H9 (cell line): ENCODE results near the gene ZNF564. TPM values are rescaled to one million over a fixed set of nuclear protein-coding genes. Genes with fewer than 3 reads are reported as not detected.
A peak's percentile ranks its signal among the peaks of the same experiment; 100 is the strongest.

Experiments
- DNase-seq: peaks from one replicate; pipeline ENCODE4 v3.0.0-alpha.2; 2017
- H2AFZ ChIP-seq: one replicate; pipeline ENCODE4 v1.6.1; 2013; ENCODE audit warnings: mild to moderate bottlenecking, low read length, control low read depth, moderate library complexity
- H2AK5ac ChIP-seq: 2 replicates; pipeline ENCODE4 v1.6.1; 2013; ENCODE audit warnings: low read length, control low read depth, mixed read lengths; ENCODE audit not compliant: insufficient read length
- H2BK120ac ChIP-seq: one replicate; pipeline ENCODE4 v1.6.1; 2013; ENCODE audit warnings: low read depth, mild to moderate bottlenecking, low read length, control low read depth, inconsistent platforms; ENCODE audit not compliant: poor library complexity, severe bottlenecking
- H2BK12ac ChIP-seq: 2 replicates; pipeline ENCODE4 v1.6.1; 2013; ENCODE audit warnings: low read length, control low read depth, mixed read lengths, low read depth; ENCODE audit not compliant: insufficient read length
- H2BK15ac ChIP-seq: 2 replicates; pipeline ENCODE4 v1.6.1; 2013; ENCODE audit warnings: low read depth, low read length, control low read depth
- H2BK20ac ChIP-seq: one replicate; pipeline ENCODE4 v1.6.1; 2013; ENCODE audit warnings: low read depth, mild to moderate bottlenecking, low read length, control low read depth, inconsistent platforms; ENCODE audit not compliant: poor library complexity, severe bottlenecking
- H2BK5ac ChIP-seq: 2 replicates; pipeline ENCODE4 v1.6.1; 2013; ENCODE audit warnings: low read length, control low read depth, mixed read lengths; ENCODE audit not compliant: insufficient read length
- H3K14ac ChIP-seq: 2 replicates; pipeline ENCODE4 v1.6.1; 2013; ENCODE audit warnings: low read length, control low read depth; ENCODE audit not compliant: insufficient read depth
- H3K18ac ChIP-seq: 2 replicates; pipeline ENCODE4 v1.6.1; 2013; ENCODE audit warnings: low read depth, mild to moderate bottlenecking, mixed read lengths, low read length, control low read depth; ENCODE audit not compliant: insufficient read length
- H3K23ac ChIP-seq: 2 replicates; pipeline ENCODE4 v1.6.1; 2013; ENCODE audit warnings: low read length, control low read depth, mixed read lengths, low read depth; ENCODE audit not compliant: insufficient read length
- H3K23me2 ChIP-seq: 2 replicates; pipeline ENCODE4 v1.6.1; 2013; ENCODE audit warnings: low read depth, mild to moderate bottlenecking, mixed read lengths, low read length, control low read depth; ENCODE audit not compliant: insufficient read length, poor library complexity, severe bottlenecking
- H3K27ac ChIP-seq: 2 replicates; pipeline ENCODE4 v1.5.1; 2013; ENCODE audit warnings: low read length, control low read depth, mixed read lengths, low read depth; ENCODE audit not compliant: insufficient read length
- H3K27me3 ChIP-seq: 2 replicates; pipeline ENCODE4 v1.6.1; 2013; ENCODE audit warnings: low read length, control low read depth, inconsistent platforms; ENCODE audit not compliant: insufficient read depth
- H3K4ac ChIP-seq: 2 replicates; pipeline ENCODE4 v1.6.1; 2013; ENCODE audit warnings: low read depth, mild to moderate bottlenecking, control low read depth, inconsistent platforms, low read length, moderate library complexity
- H3K4me1 ChIP-seq: 2 replicates; pipeline ENCODE4 v1.6.1; 2013; ENCODE audit warnings: low read length, control low read depth, inconsistent platforms; ENCODE audit not compliant: insufficient read depth
- H3K4me2 ChIP-seq: 2 replicates; pipeline ENCODE4 v1.6.1; 2013; ENCODE audit warnings: low read length, control low read depth, mixed read lengths; ENCODE audit not compliant: insufficient read length, insufficient read depth
- H3K56ac ChIP-seq: 2 replicates; pipeline ENCODE4 v1.6.1; 2013; ENCODE audit warnings: low read depth, mild to moderate bottlenecking, mixed read lengths, low read length, control low read depth; ENCODE audit not compliant: insufficient read length
- H3K79me1 ChIP-seq: 2 replicates; pipeline ENCODE4 v1.6.1; 2013; ENCODE audit warnings: low read depth, mild to moderate bottlenecking, moderate library complexity, low read length, control low read depth, inconsistent platforms; ENCODE audit not compliant: insufficient read depth, poor library complexity, severe bottlenecking
- H3K79me2 ChIP-seq: 2 replicates; pipeline ENCODE4 v1.6.1; 2013; ENCODE audit warnings: low read length, control low read depth, inconsistent platforms; ENCODE audit not compliant: insufficient read depth
- H3K9ac ChIP-seq: 2 replicates; pipeline ENCODE4 v1.6.1; 2013; ENCODE audit warnings: low read length, control low read depth, mixed read lengths; ENCODE audit not compliant: insufficient read length; ENCODE audit errors: extremely low read depth
- H3K9me3 ChIP-seq: one replicate; pipeline ENCODE4 v1.6.1; 2013; ENCODE audit warnings: low read depth, low read length, inconsistent platforms; ENCODE audit not compliant: control insufficient read depth
- H3T11ph ChIP-seq: one replicate; pipeline ENCODE4 v1.6.1; 2013; ENCODE audit warnings: mild to moderate bottlenecking, low read length, control low read depth, inconsistent platforms
- H4K20me1 ChIP-seq: one replicate; pipeline ENCODE4 v1.6.1; 2013; ENCODE audit not compliant: control insufficient read depth, insufficient read length, insufficient read depth
- H4K5ac ChIP-seq: 2 replicates; pipeline ENCODE4 v1.6.1; 2013; ENCODE audit warnings: low read depth, mild to moderate bottlenecking, mixed read lengths, low read length, control low read depth; ENCODE audit not compliant: insufficient read length
- H4K8ac ChIP-seq: replicated peaks from 2 replicates; pipeline ENCODE4 v1.6.1; 2013; ENCODE audit warnings: low read length, control low read depth, mixed read lengths, low read depth; ENCODE audit not compliant: insufficient read length
- H4K91ac ChIP-seq: 2 replicates; pipeline ENCODE4 v1.6.1; 2013; ENCODE audit warnings: low read depth, mild to moderate bottlenecking, moderate library complexity, mixed read lengths, low read length, control low read depth; ENCODE audit not compliant: insufficient read length
- H3K27ac Mint-ChIP-seq, 3 experiments: 2 replicates in 2 of 3; 3 replicates in 1 of 3; pipeline ENCODE4 v1.8.0; 2020 to 2021; ENCODE audit warnings: mixed read lengths in 3 of 3, mild to moderate bottlenecking in 1 of 3, moderate library complexity in 1 of 3
- H3K27me3 Mint-ChIP-seq: 2 replicates; pipeline ENCODE4 v1.8.0; 2021; ENCODE audit warnings: low read depth, mild to moderate bottlenecking, moderate library complexity, mixed read lengths
- H3K36me3 Mint-ChIP-seq, 3 experiments: 2 replicates in 2 of 3; 3 replicates in 1 of 3; pipeline ENCODE4 v1.8.0; 2020 to 2021; ENCODE audit warnings: low read depth in 3 of 3, mixed read lengths in 3 of 3; ENCODE audit not compliant: insufficient read depth in 1 of 3
- H3K4me1 Mint-ChIP-seq, 2 experiments: 2 replicates each; pipeline ENCODE4 v1.8.0; 2020; ENCODE audit warnings: mixed read lengths in 2 of 2
- H3K4me3 Mint-ChIP-seq, 2 experiments: 2 replicates in 1 of 2; 3 replicates in 1 of 2; pipeline ENCODE4 v1.8.0; 2020 to 2021; ENCODE audit warnings: mild to moderate bottlenecking in 2 of 2, mixed read lengths in 2 of 2, moderate library complexity in 1 of 2
- H3K9me3 Mint-ChIP-seq, 2 experiments: 2 replicates in 1 of 2; 3 replicates in 1 of 2; pipeline ENCODE4 v1.8.0; 2020; ENCODE audit warnings: mild to moderate bottlenecking in 2 of 2, mixed read lengths in 2 of 2, moderate library complexity in 1 of 2
- WGBS: extraction: QIAGEN DNeasy Blood & Tissue Kit; methylation state at CpG from one replicate; pipeline ENCODE4 v1.1.7; 2013; ENCODE audit warnings: missing lambda C conversion rate, low lambda C conversion rate, mixed read lengths; ENCODE audit not compliant: insufficient read length; ENCODE audit errors: extremely low coverage; 5-methylcytosine and 5-hydroxymethylcytosine counted together
- total RNA-seq: library from RNA; stranded (reverse); gene quantifications from 2 replicates; pipeline ENCODE4 v1.2.1, GENCODE V29; 2021
- TF ChIP-seq, protein P1 (sequence below): fragments of 200-600 bp; sonication (generic); conservative IDR thresholded peaks from 3 replicates; pipeline ENCODE4 v1.8.0; 2021; ENCODE audit warnings: antibody characterized with exemption, mild to moderate bottlenecking

ZNF564 gene
- total RNA-seq, 1 experiment from 2014 or later, result 11.3 TPM

DNA sequence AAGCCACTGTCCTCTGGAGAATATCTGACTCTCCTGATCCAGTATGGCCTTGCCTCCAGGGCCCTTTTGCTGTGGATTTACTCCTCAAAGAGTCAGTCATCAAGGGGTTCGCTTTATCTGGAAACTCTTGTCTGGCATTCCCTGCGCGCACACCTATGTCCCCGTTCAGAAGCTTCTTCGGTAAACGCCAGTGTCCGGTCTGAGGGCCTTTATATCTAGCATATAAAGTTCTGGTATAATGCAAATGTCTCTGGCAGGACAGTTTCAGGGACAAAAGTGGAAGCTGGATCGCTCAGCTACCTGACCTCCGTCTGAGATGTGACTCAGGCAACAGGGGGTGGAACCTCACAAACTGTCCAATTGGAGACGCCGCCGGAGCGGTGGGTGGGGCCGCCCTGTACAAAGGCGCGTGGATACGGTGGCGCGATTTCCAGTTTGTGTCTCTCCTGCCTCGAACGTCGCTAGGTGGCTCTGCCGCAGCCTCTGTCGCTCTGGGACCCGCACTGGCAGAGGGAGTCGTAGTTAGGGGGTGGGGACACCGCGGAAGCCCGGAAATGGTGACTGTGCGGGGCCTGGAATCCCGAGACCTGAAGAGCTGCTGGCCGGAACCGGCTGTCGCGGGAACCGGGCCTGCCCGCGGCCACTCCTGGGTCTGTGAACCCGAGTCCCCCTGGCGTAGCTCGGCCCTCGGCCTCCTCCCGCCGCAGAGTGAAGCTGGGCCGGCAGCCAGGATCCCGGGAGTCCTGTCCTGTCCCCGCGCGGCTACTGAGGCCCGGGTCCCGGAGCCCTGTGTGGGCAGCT is 56.1 kb downstream of the ZNF564 start:
- Histone ChIP-seq H3K56ac (no peak overlapping the region), H2BK120ac (no peak overlapping the region), H2AK5ac (no peak overlapping the region), H3T11ph (no peak overlapping the region), H3K79me2 (no peaks in the 10 kb centered on the region), H2BK12ac (no peak overlapping the region), H2AFZ (no peak overlapping the region), H3K27me3 (no peaks in the 10 kb centered on the region), H3K27ac (no peak overlapping the region), H3K18ac (peak overlapping the region; percentile 67), H3K23ac (no peak overlapping the region), H4K5ac (no peak overlapping the region), H3K14ac (peak overlapping the region; percentile 75), H3K9me3 (no peaks in the 10 kb centered on the region), H3K4me2 (peak overlapping the region; percentile 48), H4K8ac (no peak overlapping the region), H4K91ac (no peak overlapping the region), H2BK20ac (no peak overlapping the region), H4K20me1 (no peaks in the 10 kb centered on the region), H3K23me2 (peaks cover 3% of the 10 kb centered on the region), H3K4me1 (no peaks in the 10 kb centered on the region), H3K9ac (peak overlapping the region; percentile 45), H3K79me1 (no peaks in the 10 kb centered on the region), H2BK5ac (no peak overlapping the region), H3K4ac (no peak overlapping the region; the same call in 1 of the 2 replicates), H2BK15ac (no peak overlapping the region)
- Mint-ChIP-seq H3K4me3 (peak overlapping the region; percentile 81), H3K4me1 (peaks cover 8% of the 10 kb centered on the region in 2 experiments), H3K36me3 (no peaks in the 10 kb centered on the region; a peak in 2 of 7 replicates), H3K27me3 (peaks cover 9% of the 10 kb centered on the region), H3K9me3 (peaks cover 5% of the 10 kb centered on the region in 2 experiments; a peak in 3 of 5 replicates), H3K27ac (peak overlapping the region in 2 of 3 experiments; percentile 67 to 96; a peak in 4 of 7 replicates)
- WGBS, result no CpG with 5 or more reads among the region's 51 CpGs
- TF ChIP-seq, protein P1, sequence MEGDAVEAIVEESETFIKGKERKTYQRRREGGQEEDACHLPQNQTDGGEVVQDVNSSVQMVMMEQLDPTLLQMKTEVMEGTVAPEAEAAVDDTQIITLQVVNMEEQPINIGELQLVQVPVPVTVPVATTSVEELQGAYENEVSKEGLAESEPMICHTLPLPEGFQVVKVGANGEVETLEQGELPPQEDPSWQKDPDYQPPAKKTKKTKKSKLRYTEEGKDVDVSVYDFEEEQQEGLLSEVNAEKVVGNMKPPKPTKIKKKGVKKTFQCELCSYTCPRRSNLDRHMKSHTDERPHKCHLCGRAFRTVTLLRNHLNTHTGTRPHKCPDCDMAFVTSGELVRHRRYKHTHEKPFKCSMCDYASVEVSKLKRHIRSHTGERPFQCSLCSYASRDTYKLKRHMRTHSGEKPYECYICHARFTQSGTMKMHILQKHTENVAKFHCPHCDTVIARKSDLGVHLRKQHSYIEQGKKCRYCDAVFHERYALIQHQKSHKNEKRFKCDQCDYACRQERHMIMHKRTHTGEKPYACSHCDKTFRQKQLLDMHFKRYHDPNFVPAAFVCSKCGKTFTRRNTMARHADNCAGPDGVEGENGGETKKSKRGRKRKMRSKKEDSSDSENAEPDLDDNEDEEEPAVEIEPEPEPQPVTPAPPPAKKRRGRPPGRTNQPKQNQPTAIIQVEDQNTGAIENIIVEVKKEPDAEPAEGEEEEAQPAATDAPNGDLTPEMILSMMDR, result peak; percentile 51; the same call in 2 of the 3 replicates
- peak; percentile 96 for DNase-seq
